ENCODE results near the gene LGALS1.

The LGALS1 gene

DNA sequence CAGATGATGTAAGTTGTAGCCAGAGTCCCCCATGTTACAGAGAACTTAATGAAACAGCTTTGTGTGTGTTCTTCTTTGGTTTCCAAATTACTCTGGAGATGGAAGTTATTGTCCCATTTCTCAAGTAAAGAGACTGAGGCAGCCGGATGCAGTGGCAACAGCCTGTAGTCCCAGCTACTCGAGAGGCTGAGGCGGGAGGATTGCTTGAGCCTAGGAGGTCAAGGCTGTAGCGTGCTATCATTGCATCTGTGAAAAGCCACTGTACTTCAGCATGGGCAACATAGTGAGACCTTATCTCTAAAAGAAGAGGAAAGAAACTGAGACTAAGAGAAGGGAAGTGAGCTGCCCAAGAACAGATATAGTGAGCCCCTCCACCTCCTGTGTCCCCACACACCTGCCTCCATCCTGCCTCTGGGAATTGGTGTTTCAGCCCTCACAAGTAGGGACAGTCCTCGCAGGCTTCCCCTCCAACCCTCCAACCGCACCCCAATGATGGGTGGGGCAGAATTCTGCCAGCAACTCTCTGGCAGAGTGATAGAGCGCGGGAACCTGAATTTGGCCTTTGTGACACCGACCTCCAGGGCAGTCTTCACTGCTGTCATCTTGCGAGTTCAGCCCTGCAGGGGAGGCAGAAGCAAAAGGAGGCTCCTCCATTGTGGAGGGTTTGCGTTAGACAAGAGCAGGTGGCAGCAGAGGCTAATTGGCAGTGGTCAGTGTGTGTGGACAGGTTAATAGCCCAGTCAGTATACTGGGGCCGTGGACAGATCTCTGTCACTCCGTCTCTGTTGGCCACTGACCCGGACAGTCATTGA is 15.3 kb upstream of the LGALS1 start:
- DNase-seq (ENCODE audit: low read depth, low spot score): no peak
- H3K27ac ChIP-seq: no peak overlapping the region

DNA sequence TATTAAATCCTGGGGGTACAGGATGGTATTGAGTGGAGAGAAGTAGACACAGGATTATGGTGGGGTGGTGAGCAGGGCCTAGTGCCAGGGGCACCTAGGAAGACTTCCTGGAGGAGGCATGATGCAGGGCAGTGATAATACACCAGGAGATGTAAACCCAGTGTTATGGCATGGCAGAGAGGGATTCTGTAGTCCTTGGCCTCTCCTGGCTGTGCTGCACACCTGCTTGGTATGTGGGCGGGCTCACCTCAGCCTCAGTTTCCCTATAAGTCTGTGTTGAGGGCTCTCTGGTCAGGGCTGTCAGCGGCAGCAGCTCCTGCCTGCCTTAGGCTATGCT is 14.8 kb upstream of the LGALS1 start:
- no peak for DNase-seq (ENCODE audit: low read depth, low spot score)
- no peak overlapping the region for H3K27ac ChIP-seq

- no peak for DNase-seq (ENCODE audit: low read depth, low spot score)
- no peak overlapping the region for H3K27ac ChIP-seq
Measured at GRCh38 chr22:37661160-37661924, 14.1 kb upstream of the LGALS1 start.

DNA sequence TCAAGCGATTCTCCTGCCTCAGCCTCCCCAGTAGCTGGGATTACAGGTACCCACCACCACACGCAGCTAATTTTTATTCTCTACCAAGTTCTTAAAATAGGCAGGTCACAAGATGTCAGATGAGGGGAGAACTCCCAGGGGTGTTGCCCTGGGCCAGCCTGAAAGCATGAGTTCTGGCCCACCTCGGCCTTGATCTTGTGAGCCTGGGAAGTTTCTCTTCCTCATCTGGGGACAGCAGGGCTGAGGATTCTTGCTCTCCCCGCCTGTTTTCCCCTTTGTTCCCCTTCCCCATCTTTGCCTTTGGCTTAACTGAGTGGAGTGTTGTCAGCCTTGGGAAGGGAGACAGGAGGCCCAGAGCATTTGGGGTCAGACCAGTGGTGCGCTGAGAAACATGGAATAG is 13.4 kb upstream of the LGALS1 start:
- no peak overlapping the region for H3K27ac ChIP-seq
- DNase-seq (ENCODE audit: low read depth, low spot score): no peak

DNA sequence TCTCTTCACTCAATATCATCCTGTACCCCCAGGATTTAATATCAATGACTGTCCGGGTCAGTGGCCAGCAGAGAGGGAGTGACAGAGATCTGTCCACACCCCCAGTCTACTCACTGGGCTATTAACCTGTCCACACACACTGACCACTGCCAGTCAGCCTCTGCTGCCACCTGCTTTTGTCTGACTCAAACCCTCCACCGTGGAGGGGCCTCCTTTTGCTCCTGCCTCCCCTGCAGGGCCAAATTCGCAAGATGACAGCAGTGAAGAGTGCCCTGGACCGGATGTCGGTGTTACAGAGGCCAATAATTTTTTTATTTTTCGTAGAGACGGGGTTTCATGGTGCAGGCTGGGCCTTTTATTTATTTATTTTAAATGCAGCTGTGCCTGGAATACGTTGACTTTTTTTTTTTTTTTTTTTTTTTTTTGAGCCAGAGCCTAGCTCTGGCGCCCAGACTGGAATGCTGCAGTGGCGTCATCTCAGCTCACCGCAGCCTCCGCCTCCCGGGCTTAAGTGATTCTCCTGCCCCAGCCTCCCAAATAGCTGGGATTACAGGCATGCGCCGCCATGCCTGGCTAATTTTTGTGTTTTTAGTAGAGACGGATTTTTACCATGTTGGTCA is 11.8 kb upstream of the LGALS1 start:
- no peak overlapping the region for H3K27ac ChIP-seq
- DNase-seq (ENCODE audit: low read depth, low spot score): no peak

GRCh38 chr22:37664249-37665101 is 11.0 kb upstream of the LGALS1 start:
- H3K27ac ChIP-seq: no peak overlapping the region

DNA sequence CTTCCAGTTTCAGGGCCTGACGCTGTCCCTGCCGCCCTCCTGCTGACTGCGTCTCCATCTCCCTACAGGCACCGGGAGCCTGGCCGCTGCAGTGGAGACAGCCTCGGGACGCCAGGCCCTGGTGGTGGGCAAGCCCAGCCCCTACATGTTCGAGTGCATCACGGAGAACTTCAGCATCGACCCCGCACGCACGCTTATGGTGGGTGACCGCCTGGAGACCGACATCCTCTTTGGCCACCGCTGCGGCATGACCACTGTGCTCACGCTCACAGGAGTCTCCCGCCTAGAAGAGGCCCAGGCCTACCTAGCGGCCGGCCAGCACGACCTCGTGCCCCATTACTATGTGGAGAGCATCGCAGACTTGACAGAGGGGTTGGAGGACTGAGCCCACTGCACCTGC is 9.9 kb upstream of the LGALS1 start:
- H3K27ac ChIP-seq: no peak overlapping the region
- DNase-seq (ENCODE audit: low read depth, low spot score): no peak

More at GRCh38 chr22:37664249-37665101, 11.0 kb upstream of the LGALS1 start:
- no peak for DNase-seq (ENCODE audit: low read depth, low spot score)

DNA sequence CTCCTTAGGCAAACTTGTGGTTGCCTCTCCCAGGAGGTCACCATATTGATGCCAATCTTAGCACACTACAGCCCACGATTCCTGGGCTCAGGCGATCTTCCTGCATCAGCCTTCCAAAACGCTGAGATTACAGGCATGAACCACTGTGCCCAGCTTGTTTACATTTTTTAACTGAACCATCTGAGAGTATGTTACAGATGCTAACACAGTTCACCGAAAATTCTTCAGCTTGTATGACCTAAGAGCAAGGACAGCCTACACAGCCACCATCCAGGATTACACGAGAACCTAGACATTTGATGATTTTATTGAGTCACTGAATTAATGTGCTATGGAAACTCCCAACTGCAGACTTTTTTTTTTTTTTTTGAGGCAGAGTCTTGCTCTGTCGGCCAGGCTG is 5.8 kb upstream of the LGALS1 start:
- no peak overlapping the region for H3K27ac ChIP-seq
- DNase-seq (ENCODE audit: low read depth, low spot score): no peak

- no peak for DNase-seq (ENCODE audit: low read depth, low spot score)
- H3K27ac ChIP-seq: no peak overlapping the region
Measured at GRCh38 chr22:37672206-37672919, 3.1 kb upstream of the LGALS1 start.

DNA sequence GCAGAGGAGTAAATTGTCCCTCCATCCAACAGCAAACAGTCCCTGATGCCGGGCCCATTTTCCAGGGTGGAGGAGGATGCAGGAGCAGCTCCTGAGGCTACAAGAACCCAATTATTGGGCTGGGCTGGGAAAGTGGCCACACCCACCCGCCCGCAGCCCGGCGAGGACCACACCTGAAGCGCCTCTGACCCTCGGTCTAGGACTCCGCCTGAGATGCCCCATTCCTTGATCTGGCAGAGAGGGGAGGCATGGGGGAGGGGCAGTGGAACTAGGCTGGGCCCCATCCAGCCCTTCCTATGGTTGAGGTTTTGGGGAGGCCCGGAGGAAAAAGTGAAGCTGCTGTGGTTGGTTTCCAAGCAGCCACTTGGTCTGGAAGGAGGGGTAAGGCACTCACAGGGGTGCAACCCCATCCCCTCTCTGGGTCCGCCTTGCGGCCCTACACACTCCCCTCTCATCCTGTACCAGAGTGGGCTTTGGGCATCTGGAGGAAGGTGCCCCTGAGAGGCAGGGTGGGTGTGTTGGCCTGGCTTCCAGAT is 2.4 kb upstream of the LGALS1 start:
- no peak for DNase-seq (ENCODE audit: low read depth, low spot score)
- H3K27ac ChIP-seq: no peak overlapping the region

DNA sequence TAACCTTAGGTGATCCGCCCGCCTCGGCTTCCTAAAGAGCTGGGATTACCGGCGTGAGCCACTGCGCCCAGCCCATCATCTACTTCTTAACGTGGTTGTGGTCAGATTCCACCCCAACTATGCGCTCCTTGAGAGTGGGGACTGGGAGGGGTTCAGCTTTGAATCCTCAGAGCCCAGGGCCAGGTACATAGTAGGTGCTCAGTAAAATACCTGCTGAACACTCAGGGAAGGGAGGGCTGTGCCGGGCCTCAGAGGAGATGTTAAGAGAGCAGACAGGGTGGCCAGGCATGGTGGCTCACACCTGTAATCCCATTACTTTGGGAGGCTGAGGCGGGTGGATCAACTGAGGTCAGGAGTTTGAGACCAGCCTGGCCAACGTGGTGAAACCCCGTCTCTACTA is 1.2 kb upstream of the LGALS1 start:
- peak overlapping the region; percentile 92 for H3K27ac ChIP-seq
- DNase-seq (ENCODE audit: low read depth, low spot score): no peak

DNA sequence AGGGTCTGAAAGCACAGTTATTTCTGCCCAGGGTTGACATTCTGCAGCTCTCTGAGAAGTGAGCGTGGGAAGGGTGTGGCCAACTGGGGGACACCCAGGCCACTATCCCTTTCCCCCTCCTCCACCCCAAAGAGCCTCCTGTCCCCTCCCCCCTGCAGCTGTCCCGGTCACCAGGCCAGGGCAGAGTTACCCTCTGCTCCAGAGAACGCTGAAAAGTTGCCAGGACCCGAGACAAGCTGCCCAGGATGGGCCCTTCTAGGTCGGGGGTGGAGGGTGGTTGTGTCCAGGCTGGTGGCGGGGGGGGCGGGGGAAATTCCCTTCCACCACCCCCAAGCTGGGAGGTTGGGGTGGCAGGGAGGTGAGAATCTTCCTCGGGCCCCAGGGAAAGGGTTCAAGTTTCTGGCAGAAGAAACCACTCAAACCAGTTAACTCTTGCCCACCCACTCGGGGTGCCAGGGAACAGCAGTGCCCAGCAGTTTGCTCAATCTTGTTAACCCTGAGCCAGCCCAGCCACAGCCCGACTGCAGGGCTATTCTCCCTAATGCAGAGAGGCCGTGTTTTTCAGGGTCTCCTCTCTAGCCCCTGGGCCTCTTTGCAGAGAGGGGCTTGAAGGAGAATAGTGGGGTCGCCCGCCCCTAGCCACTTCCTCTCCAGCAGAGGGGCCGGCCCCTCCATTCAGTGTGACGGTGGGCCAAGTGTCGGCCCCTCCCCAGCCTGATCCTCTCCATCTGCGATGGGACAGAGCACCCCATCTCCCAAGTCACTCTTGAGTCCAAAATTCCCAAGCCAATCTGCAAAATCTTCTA is 697 bp downstream of the LGALS1 start:
- peak overlapping the region; percentile 92 for H3K27ac ChIP-seq
- no peak for DNase-seq (ENCODE audit: low read depth, low spot score)

GRCh38 chr22:37676736-37677492 is 1.5 kb downstream of the LGALS1 start:
- DNase-seq (ENCODE audit: low read depth, low spot score): no peak
- H3K27ac ChIP-seq: peak overlapping the region; percentile 92

GRCh38 chr22:37677493-37677974 is 2.1 kb downstream of the LGALS1 start:
- no peak for DNase-seq (ENCODE audit: low read depth, low spot score)
- peak overlapping the region; percentile 92 for H3K27ac ChIP-seq

- peak overlapping the region; percentile 92 for H3K27ac ChIP-seq
- DNase-seq (ENCODE audit: low read depth, low spot score): no peak
Measured at GRCh38 chr22:37678372-37678771, 2.9 kb downstream of the LGALS1 start.

GRCh38 chr22:37679670-37680069 is 4.2 kb downstream of the LGALS1 start:
- H3K27ac ChIP-seq: no peak overlapping the region
- DNase-seq (ENCODE audit: low read depth, low spot score): no peak

DNA sequence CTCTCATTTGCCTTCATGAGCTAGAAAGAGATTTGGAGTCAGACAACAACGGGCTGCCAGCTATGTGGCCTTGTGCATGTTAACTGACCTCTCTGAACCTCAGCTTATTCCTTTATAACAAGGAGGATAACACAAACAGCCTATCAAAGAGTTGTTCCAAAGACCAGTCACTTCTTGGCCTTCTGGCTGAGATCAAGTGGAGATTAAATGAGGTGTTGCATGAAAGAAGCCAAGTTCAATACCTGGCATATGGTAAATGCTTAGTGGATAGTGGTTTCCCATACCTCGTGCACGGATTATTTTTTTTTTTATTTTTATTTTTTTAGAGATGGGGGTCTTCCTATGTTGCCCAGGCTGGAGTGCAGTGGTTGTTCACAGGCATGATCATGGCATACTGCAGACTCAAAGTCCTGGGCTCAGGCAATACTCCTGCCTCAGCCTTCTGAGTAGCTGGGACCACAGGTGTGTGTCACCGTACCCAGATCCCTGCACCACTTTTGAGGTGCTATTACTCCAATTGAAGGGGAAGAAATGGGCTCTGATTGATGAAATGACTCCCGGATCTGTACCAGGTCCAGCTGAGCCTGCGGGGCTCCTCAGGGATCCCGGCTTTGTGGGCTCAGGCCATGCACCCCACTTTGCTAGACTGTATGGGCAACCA is 4.9 kb downstream of the LGALS1 start:
- DNase-seq (ENCODE audit: low read depth, low spot score): no peak
- peak overlapping the region; percentile 4 for H3K27ac ChIP-seq
